AG08395 (cell line): Measurements from ENCODE around the gene LRP1B.

ENCODE experiments used
- DNase-seq: peaks from one replicate; pipeline ENCODE4 v3.0.0; 2012; ENCODE audit warnings: mixed read lengths, low spot score

LRP1B gene

DNA sequence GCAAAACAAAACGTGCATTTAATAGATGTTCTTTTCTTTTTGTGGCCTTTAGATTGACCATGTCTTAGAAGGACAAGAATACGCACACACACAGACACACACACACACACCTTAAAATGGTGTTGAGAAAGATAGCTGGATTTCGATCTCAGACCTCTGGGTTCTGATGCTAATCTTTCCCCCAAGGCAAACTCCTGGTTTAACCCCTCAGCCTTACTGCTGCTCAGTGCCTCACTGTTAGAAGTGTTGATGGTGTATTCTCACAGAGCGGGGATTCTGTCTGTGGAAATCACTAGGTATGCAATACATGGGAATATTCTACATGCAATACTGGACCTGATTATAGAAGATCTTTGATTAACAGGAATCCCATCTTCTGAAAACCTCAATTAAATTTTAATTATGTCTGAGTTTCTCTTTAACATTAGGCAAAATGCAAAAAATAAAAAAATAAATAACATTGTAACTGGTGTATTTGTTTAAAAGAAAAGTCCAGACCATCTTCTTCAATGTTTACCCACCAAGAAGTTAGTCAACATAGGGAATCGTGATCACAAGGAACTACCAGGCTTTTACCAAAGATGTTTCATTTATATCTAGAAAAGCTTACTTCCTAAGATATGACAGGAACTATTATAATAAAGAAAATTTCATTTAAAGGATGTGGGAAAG is 613.5 kb downstream of the LRP1B start:
- no peak for DNase-seq

DNA sequence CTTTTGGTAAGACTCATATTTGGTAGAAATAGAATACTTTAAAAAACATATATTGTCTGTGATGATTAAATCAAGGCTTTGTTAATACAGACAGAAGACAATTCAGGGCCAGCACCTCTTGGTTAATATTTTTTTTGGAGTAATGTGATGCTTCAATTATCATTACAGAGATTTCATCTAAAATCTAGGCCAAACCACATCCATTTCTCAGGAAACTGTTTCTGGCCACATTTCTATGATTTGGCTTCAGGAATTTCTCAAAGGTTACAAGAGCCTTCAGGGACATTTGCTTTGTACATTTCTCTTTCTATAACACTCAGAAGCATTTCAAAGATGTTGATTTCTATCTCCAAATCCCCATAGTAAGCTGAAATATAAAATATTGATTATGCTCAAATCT is 614.9 kb downstream of the LRP1B start:
- no peak for DNase-seq

DNA sequence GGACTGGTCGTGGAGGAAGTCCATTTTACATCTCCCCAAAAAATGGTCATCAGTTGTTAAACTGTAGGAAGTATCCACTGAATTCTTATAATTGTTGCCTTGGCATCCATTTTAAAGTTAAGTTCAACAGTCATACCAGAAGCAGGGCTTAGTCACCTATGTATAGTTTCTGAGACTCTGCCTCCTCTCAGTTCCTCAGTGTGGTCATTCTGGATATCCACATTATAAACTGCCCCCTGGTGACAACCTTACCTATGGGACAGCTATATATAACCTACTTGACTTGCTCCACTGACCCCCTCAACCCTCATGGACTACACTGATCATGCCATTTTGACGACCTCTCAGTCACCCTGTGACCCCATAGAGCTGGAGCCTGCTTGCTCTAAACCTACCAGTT is 617.0 kb downstream of the LRP1B start:
- DNase-seq: no peak

DNA sequence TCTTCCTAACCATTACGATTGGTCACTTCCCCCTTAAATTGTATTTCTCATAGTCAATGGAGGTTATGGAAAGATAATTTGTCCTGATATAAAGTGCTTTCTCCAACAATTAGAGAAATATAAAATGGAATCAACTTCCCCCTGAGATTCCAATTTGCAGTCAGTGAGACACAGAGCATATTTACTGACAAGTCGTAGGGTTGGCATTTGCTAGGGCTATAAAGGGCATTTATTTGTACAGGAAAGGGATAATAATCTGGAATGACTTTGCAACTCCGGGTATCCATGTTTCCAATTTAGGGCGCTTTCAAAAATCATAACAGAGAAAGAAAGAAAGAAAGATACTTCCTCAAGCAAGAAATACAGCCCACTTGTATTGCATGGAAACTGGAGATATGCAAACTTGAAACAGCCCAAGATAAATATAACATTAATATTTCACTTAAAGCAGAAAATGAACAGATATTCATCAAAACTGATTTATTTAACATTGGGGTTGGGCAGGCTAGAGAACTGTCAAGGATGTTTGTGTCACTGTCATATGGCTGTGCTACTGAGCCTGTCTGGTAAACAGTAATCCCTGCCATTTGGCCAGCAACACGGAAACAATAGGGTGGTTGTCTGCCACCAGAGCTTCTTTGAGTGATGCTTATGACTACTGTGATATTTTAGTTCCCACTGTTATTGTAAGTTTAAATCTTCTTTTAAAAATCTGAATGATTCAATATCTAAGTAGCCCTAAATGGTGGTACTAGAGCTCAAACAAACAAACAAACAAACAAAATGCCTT is 621.8 kb downstream of the LRP1B start:
- no peak for DNase-seq

DNA sequence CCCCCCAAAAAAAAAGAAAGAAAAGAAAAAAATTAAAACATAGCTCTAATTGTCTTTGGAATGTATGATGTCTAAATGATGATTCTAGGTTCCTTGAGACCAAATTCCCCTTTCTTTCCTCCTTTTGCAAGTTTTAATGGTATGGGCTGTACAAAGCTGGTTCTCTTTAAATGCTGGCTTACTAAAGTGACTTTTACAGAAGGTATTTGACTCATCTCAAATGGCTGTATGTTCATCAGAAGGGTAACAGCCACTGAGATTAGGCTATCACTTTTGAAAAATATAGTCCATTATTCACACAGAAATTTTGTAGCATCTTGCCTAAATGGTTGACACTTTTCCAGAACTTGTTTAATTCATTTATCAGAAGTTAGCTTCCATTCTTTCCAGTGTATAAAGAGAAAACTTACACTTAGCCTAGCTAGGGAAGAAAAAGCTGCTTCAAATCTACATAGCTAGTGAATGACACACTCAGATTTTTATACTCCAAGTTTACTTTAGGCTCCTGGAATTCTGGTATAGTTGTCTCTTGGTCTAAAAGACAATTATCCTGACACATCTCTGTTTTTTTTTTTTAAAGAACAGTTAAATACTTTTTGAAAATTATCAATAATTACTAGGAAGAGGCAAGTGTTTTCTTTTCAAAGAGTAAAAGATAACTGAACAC is 622.6 kb downstream of the LRP1B start:
- peak; percentile 2 for DNase-seq

DNA sequence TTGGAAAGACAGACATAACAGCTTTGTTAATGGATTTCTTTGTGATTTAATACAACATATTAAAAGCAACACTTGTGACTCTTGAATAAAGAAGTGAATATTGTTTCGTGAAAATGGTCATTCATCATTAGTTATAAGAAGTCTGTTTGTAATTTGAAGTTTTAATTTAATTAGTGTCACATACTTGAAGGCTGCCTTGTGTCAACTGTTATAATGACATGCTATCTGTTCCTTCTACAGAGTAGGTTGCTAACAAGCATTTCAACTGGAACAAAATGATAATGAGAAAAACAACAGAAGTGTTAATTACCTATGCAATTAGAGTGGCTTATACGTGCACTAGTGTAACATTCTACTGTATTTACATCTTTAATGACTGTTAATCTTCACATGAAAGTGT is 624.7 kb downstream of the LRP1B start:
- DNase-seq: no peak

DNA sequence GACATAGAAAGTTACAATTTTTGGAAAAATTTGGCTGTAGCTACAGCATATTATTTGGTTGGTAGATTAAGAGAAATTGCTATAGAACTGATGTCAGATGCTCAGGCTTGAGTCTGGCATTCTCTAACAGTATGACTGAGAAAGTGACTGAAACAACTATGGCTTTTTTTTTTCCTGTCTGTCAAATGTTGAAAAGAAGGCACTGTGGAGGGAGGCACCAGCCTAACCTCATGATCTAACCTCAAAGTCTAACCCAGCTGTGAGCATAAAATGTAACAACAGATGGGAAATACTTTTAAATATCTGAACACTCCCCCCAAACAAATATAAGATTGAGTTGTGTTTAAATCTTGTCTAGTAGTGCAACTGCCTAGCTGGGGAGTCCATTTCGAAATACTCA is 629.1 kb downstream of the LRP1B start:
- DNase-seq: no peak

DNA sequence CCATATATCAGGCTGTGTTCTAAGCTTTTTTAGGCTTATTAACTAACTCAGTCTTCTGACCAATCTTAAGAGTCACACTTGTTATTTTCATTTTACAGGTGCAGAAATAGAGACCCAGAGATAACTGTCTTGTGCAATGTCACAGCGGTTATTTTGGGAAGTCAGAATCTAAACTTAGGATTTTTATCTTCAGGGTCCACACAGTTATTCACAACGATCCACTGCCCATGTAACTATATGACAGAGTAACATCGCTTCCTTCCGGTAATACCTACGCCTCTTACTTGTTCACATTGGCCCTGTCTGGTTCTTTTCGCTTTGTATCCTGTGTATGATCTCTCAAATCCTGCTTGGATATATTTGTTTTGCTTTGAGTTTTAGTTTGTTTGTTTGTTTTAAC is 631.7 kb downstream of the LRP1B start:
- DNase-seq: no peak

DNA sequence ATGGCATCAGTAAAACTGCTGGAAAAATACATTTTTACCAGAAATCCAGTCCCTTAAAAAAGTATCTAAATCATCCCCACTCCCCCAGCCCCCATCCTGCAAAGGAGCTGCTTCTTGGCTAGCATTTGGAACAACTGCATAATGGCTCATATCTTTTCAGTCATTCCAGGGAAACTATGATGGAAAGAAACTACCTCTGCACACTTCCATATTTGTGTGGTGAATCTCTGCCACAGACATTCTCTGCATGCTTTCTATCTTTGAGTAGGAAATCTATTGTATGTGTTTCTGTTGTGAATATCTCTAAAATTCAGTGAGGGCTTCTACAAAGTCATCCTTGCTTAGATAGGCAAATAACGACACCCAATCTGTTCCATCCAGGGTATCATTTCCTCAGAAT is 632.3 kb downstream of the LRP1B start:
- peak; percentile 12 for DNase-seq

DNA sequence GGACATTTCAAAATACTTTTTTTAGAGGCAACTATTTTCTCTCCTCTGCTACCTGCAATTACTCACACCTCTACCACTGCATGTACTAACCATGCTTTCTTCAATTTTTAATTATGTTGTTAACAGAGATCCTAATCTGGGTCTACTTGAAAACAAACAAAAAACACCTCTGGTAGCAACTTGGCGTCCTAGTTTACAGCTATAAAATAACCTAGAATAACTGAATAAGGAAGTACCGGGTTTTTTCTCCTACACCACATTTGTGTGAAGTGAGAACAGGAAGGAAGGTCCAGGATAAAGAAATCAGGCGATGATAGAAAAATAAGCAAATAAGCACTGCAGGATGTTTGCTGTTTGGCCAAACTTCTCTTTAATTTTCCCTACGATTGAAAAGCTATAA is 633.5 kb downstream of the LRP1B start:
- no peak for DNase-seq

DNA sequence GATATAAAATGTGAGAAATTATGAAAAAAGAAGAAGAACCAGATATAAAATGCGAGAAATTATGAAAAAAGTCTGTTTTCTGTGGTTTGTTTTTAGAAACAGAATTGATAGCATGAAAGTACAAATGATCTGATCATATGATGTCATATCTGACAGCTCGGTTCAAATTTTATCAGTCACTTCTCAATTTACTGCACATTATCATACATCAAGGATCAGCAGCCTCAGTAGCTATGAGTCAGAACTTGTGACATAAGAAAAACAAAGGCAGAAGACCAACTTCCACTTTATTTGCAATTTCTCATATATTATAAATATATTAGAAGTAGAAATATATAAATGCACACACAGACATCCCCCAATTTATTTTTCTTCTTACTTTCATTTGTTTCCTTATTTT is 634.0 kb downstream of the LRP1B start:
- DNase-seq: no peak

DNA sequence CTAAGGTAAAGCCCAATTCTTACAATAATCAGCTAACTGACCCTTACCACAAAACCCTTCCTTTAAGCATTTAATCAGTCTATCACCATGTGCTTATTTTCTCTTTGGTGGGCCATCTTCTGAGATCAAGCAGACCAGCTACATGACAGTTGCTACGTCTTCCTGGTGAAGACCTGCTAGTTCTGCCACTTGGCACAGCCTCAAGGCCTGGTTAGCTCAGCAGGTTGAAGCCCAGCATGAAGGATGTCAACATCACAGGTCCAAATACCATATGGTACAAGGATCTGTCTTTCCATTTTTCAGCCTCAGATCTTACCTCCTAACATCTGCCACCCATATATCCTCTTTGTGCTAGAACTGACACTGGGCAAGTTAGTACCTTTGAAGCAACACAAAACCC is 636.9 kb downstream of the LRP1B start:
- DNase-seq: no peak

DNA sequence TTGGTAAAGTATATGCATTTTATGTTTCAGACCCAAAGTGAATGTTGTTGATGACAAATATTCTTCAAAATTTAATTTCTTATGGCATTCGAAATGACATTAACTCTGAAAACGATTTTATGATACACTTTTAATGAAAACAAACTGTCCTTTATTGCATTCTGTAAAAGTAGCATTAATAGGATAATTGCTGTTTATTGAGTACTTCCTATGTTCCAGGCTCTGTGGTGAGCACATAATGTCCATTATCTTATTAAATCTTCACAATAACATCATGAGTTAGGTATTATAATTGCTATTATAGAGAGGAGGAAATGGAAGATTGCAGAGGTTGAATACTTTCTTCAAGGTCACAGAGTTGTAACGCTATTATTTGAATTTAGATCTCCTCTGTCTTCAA is 638.0 kb downstream of the LRP1B start:
- DNase-seq: no peak

DNA sequence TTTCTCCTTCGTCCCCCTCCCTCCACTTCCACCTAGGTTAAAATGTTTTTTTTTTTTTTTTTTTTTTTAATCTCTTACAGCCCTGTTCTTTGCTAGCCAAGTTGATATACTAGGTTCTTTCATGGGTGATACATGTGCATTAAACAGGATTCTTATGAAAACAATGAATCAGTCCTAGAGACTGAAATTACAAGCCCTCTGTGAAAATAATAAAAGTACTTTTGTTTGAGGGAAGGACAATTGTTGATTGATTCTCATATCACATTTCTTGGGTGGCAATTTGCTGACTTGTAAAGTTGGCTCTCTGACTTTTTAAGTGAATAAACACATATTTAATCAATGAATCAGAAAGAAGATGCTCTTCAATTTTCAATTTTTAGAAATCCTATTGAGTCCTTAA is 639.9 kb downstream of the LRP1B start:
- no peak for DNase-seq

DNA sequence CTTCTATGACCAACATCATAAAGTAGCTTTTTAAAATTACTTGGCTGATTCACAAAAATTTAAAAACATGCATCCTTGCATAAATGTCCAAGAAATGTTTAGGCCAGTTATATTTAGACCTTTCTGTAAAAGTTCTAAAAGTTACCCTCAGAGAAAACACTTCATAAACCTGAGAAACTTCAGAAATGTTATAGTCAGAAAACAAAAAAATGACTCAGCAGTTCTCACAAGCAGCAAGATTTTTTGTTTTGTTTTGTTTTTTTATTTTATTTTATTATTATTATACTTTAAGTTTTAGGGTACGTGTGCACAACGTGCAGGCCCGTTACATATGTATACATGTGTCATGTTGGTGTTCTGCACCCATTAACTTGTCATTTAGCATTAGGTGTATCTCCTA is 648.1 kb downstream of the LRP1B start:
- no peak for DNase-seq

DNA sequence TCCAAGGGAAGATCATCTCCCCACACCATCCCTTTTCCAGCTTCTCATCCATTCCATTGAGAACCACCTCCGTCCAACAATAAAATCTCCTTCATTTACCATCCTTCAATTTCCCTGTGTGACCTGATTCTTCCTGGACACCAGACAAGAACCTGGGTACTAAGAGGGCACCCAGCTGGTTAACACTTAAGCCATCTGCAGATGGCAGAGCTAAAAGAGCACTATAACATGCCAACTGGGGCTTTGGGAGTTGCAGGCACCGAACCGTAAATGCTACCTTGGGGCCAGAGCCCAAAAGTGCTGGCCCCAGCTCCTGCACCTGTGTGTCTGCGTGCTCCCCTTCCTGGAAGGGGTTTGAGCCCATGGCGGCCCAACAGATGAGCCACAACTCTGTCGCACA is 655.0 kb downstream of the LRP1B start:
- no peak for DNase-seq

DNA sequence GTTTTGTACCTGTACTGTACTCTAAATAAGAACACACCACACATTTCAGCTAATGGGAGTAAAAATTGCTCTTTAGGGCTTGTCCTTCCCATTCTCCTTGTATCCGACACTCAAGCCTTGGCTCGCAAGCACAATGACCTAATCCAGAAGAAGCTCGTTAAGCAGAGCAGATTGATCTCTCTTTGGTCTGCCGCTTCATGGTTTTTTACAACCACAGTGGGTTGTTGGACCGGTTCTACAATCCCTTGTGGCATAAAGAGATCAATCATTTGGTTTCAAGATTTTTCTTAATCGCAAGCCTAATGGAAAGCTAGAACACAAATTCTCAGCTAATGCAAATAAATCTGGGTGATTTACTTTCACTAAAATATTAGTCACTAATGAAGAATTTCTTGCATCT is 662.1 kb downstream of the LRP1B start:
- DNase-seq: no peak

DNA sequence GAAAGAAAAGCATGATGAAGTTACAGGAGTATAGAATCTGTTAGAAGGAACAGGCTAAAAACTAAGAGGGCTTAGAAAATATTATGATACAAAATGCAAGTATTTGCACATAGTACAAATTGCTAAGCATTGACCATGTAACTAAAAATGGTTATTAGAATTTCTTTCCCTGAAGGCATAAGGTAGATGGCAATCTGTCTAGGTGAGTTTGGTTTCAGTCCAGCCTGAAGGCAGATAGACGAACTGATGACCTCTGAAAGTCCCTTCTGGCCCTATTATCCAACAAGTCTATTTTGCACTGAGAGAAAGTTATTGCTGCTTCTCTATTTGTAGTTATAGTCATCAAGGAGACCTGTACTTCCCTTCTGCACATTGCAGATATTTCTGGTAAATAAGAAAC is 663.5 kb downstream of the LRP1B start:
- no peak for DNase-seq

DNA sequence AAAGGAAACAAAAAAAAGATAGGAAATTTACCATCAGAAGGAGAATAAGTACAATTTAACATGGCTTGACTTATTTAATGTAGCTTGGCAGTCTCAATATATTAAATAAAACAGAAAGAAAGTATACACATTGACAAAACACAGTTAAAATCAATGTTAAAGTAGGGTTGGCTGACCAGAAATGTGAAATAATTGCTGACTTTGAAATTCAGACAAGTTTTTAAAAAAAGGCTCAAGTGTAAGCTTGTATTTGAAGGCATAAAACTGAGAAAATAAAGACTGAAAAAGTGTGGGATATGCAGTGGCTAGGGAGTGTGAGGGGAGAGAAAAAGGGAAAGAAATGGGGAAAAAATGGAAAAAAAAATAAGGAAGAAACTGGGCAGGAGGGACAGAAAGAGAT is 665.8 kb downstream of the LRP1B start:
- no peak for DNase-seq

DNA sequence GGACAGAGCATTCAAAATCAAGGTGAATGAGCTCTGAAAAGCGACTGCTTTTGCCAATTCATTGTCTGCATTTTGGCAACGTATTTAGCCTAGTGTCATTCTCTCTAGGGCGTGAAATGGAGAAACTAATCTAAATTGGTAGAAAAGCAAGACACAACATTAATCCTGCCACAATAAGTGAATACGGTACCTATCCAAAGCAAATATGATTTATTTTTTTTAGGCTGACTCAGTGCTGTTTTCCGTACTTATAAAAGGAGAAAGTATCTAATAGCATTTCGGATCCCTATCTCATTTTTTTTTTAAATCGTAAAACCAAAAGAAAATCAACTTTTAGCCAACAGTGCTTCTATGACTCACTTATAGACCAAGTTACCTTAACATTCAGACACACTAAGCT is 672.5 kb downstream of the LRP1B start:
- no peak for DNase-seq

DNA sequence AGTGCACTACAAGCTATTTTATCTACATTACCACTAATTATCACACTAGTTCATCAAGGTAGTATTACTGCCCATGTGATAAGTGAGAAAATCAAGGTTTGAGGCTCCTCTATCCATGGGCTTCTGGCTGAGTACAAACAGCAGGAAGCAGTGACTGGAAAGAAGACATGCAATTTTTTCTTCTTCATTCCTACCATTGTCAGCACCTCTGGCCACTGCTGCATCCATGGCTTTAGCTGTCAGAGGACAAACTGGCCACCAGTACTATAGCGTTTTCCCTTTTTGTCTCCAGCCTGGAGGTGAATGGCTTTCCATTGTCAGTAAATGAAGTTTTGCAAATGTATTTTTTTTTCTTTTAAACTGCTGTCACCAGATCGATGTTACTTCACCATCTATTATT is 674.9 kb downstream of the LRP1B start:
- no peak for DNase-seq

DNA sequence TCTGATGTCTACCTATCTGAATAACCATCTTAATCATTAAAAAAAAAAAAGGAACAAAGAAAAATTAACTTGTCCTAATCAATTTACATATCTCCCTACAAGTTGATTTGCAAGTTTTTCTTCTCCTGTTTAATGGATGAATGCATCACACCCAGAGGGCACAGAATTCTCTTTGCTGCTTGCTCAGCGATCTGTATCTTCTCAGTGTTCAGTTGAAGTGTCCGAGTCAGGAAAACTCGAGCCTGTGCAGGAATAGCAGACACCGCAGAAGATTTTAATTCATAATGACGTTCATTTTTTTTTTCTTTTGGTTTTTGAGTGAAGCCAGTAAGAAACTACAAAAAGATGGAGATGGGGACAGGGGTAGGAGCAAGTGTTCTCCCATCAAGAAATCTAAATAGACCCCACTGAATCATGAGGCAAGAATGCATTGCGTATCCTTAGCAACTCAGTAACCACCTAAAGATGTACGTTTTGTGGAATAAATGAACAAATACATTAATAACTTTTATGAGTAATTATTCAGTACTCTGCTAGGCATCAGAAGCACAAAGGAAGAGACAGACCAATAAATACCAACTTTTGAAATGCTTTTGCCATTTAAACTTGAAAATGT is 675.5 kb downstream of the LRP1B start:
- no peak for DNase-seq

DNA sequence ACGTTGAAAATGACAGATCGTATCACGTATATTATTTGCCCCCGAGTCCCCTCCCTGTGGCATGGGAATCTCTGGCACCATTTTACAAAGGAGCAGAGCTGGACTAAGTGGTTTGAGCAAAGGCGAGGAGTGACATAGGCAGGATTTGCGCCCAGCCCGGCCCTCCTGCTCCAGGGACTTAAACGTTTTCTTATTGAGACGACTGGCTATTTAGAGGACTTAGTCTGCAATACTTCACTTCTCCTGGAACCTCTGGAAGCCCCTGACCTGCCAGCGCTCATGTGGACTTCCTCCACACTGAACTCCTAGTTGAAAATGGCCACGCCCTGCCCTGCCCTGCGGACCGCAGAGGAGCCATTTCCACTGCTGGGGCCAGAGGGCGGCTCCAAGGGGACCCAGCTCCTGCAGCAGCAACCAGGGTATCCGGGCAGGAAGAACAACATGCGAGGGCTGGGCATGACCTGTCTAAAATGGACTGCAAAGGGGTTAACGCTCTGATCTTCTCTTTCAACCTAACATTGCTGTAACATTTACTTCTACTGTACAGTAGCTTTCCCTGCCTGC is 690.7 kb downstream of the LRP1B start:
- no peak for DNase-seq
